ENCODE data around the gene UBA3.

The UBA3 gene

DNA sequence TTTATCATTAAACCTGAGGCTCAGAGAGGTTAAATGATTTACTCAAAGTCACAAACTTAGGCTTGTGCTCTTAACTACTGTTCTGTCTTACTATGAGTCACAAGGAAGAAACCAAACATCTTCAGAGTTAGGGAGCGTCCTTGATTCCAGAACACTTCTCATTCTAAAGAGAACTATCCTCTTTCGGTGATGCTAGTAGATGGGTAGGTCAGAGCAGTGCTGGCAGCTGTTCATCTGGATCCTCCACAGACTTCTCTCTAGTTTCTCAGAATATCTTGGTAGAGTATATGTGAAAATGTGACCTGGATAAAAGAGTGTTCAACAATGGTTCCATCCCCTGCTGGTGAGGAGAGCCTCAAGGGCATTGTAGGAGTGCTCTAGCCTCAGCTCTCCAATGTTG lies 7.9 kb upstream of the UBA3 start:
- TF ChIP-seq, protein P1, sequence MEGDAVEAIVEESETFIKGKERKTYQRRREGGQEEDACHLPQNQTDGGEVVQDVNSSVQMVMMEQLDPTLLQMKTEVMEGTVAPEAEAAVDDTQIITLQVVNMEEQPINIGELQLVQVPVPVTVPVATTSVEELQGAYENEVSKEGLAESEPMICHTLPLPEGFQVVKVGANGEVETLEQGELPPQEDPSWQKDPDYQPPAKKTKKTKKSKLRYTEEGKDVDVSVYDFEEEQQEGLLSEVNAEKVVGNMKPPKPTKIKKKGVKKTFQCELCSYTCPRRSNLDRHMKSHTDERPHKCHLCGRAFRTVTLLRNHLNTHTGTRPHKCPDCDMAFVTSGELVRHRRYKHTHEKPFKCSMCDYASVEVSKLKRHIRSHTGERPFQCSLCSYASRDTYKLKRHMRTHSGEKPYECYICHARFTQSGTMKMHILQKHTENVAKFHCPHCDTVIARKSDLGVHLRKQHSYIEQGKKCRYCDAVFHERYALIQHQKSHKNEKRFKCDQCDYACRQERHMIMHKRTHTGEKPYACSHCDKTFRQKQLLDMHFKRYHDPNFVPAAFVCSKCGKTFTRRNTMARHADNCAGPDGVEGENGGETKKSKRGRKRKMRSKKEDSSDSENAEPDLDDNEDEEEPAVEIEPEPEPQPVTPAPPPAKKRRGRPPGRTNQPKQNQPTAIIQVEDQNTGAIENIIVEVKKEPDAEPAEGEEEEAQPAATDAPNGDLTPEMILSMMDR (IDR thresholded peaks at IDR 0.05) = no peak

DNA sequence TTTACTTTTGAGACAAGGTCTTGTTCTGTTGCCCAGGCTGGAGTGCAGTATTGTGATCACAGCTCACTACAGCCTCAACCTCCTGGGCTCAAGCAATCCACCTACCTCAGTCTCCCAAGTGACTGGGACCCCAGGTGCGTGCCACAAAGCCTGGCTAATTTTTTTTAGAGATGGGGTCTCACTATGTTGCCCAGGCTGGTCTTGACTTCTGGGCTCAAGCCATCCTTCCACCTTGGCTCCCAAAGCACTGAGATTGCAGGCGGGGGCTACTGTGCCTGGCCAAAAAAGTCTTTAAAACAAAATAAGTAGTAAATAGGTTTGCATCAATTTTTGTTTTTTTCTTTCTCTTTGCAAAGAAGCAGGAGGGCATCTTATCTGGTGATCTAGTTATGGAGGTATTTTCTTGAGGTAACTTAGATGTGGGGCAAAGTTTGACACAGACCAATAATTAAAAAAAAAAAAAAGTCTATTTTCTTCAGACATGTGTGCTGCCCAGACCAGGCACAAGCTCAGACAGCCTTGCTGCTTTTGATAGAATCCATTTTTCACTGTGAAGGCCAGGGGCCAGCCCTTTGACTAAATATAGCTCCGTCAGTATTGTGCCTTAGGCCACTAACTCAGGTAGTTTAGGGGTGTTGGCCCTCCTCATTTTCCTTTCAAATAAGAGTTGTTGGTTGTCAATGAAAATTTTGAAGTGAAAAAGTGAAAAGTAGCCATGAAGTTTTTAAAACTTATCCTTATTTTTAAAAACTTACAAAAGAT lies 7.0 kb upstream of the UBA3 start:
- TF ChIP-seq, protein P1 (IDR thresholded peaks at IDR 0.05) = no peak

DNA sequence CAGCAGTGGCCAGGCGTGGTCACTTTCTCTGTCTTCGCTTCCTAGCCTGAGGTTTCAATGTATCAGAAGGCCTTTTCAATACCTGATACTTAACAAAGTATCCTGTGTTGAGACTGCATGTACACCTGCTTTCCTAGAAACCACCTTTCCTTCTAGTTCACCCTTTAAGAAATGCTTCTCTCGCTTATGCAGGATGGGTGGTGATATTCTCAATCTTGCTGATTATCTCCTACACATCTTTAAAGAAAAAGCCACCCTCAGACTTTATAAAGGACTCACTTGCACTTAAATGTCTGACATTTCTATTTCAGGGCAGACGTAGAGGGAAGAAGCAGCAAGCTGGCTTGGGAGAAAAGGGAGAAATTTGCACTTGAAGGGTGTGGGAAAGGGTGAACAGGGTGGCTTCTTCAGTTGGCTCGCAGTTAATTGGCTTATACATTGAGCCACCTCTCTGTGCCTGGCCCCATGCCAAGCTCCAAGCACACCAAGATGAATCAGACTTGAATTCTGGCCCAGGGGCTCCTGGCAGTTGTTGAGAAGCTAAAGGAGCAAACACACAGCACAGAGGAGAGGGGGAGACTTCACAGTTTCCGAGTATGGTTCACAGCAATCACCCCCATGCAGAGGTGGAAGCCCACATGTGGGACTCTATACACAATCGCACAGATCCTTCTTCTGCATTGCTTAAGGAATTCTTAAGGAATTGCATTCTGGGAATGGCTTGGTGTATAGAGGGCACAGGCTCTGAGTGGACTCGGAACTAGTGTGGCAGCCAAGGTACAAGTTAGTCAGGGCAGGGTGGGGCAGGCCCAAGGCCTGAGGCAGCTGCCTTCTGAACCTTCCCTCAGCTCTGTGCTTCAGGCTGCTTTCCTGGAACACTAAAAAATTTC lies 5.9 kb upstream of the UBA3 start:
- TF ChIP-seq, protein P1 (IDR thresholded peaks at IDR 0.05) = no peak

DNA sequence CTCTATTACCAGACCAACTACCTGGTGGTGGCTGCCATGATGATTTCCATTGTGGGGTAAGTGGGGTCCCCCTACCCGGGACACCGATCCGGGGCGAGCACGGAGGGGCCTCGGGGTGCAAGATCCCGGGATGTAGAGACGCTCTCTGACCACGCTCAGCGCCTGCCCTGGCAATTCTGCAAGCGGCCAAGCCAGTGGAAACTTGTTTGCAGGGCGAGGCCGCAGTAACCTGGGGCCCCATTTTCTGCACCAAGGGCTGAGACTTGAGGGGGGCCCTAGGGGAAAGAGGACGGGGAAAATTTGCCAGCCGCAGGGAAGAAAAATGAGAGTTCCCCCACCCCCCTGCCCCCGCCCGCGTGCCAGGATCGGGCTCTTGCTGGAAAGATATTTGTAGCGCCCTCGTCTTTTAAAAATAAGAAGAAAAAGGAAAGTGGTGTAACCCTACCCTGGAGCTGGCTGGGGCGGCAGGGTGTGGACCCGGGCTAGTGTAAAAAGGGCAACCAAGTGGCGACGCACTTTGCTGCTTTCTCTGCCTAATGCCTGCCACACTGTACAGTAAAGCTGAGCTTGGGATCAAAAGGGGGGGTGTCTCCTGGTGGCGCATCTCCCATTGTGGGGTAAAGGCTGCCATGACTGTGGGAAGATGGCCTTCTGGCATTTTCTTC lies 5.1 kb upstream of the UBA3 start:
- TF ChIP-seq, protein P1 (IDR thresholded peaks at IDR 0.05) = no peak

DNA sequence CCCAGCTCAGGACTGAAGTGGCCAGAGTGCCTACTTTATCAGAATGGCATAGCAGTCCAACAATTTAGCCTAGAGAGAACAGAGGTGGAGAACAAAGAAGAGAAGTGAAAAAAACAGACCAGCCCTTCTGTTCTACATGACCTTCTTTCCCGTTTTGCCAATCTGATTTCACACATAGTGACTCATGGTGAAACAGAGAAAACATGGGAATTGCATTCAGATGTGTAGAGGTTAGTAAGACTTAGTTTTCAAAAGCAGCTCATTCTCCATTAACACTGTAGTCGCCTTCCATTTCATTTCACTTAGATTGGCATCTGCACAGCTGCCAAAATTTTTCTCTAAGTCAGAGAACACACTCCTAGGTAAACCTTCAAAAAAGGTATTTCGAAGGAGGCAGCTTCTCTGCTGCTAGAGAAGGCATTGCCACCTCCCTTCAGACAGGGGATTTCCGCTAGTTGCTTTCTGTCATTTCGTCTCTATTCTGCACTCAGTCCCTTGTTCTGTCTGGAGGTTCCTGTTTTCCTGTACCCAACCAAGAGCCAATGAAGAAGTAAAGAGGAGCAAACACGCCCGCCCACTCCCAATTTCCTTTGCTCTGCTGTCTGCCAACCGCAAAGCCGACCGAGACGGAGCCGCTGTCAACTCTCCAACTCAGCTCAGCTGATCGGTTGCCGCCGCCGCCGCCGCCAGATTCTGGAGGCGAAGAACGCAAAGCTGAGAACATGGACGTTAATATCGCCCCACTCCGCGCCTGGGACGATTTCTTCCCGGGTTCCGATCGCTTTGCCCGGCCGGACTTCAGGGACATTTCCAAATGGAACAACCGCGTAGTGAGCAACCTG lies 4.4 kb upstream of the UBA3 start, which contains the start of gene ARL6IP5:
ARL6IP5 (plus strand) TSS at position 612 of the 842 bp plus-strand sequence; CDS start at position 723, 111 bp downstream.
- TF ChIP-seq, protein P1 (IDR thresholded peaks at IDR 0.05) = no peak

DNA sequence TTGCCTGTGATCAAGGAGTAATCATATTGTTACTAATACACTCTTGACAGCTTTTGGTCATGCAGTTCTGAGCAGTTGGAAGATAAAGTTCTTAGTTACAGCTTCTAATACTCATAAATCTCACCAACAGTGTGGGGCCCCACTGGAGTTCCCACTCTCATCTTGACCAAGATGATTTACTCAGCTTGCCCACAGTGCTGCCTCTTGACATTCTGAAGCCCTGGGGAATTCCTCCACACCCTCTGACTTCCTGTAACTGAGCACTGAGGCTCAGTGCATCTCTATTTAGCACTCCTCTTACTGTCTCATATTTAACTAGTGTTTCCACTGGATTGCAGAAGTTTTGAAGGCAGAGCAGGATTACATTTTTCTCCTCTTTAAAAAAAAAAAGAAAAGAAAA lies 2.6 kb upstream of the UBA3 start:
- TF ChIP-seq, protein P1 (IDR thresholded peaks at IDR 0.05) = no peak

Data from LNCAP (cell line).